ENCODE results near the gene IRX5. TPM values are rescaled to one million over a fixed set of nuclear protein-coding genes. Genes with fewer than 3 reads are reported as not detected.

The IRX5 gene
- total RNA-seq, 1 experiment from 2014 or later = 27.7 TPM

GRCh38 chr16:54976651-54977200 lies 46.1 kb downstream of the IRX5 start:
- CTCF ChIA-PET = no interaction called here
- no peak overlapping the region for H3K4me3 Mint-ChIP-seq (ENCODE audit: unreplicated experiment)
- H3K4me1 ChIP-seq = no peaks in the 10 kb centered on the region

GRCh38 chr16:54977211-54977610 lies 46.5 kb downstream of the IRX5 start:
- no peaks in the 10 kb centered on the region for H3K36me3 Mint-ChIP-seq (ENCODE audit: insufficient read depth, unreplicated experiment)
- H3K27me3 Mint-ChIP-seq (ENCODE audit: insufficient read depth, unreplicated experiment) = no peaks in the 10 kb centered on the region
- H3K9me3 Mint-ChIP-seq (ENCODE audit: unreplicated experiment) = peaks cover 2% of the 10 kb centered on the region
- no peak for TF ChIP-seq CTCF (IDR thresholded peaks at IDR 0.05; ENCODE audit: insufficient read depth in 1 of 2, low read depth in 1 of 2, low read length in 1 of 2, severe bottlenecking in 1 of 2, unreplicated experiment in 1 of 2)
- H3K4me3 Mint-ChIP-seq (ENCODE audit: unreplicated experiment) = no peak overlapping the region
- ChIA-PET CTCF (no interaction called here), POLR2A (no interaction called here)
- intact Hi-C loops (cut with micrococcal nuclease; ENCODE audit: unreplicated experiment) = no loop called here
- no peaks in the 10 kb centered on the region for H3K4me1 ChIP-seq
- no peak overlapping the region for H3K27ac Mint-ChIP-seq (ENCODE audit: unreplicated experiment)
- no peaks in the 10 kb centered on the region for H3K27me3 ChIP-seq (replicated peaks; ENCODE audit: control insufficient read depth, insufficient read depth, low read length)
- peaks cover 6% of the 10 kb centered on the region for H3K4me1 Mint-ChIP-seq (ENCODE audit: low read depth, unreplicated experiment)
- BruUV-seq (replicated peaks) = no TSS peak
- no peak for DNase-seq
- no peak overlapping the region for H3K4me3 ChIP-seq (ENCODE audit: low read depth, low read length)
- H3K9me3 ChIP-seq = no peaks in the 10 kb centered on the region
- H3K36me3 ChIP-seq (ENCODE audit: control insufficient read depth, insufficient read depth, low read length) = no peaks in the 10 kb centered on the region

More at GRCh38 chr16:54976651-54977200, 46.1 kb downstream of the IRX5 start:
- H3K36me3 Mint-ChIP-seq (ENCODE audit: insufficient read depth, unreplicated experiment) = no peaks in the 10 kb centered on the region
- POLR2A ChIA-PET = no interaction called here
- intact Hi-C loops (cut with micrococcal nuclease; ENCODE audit: unreplicated experiment) = no loop called here
- no peak for DNase-seq
- H3K27me3 Mint-ChIP-seq (ENCODE audit: insufficient read depth, unreplicated experiment) = no peaks in the 10 kb centered on the region
- no peaks in the 10 kb centered on the region for H3K36me3 ChIP-seq (ENCODE audit: control insufficient read depth, insufficient read depth, low read length)
- peaks cover 1% of the 10 kb centered on the region for H3K4me1 Mint-ChIP-seq (ENCODE audit: low read depth, unreplicated experiment)
- TF ChIP-seq CTCF (IDR thresholded peaks at IDR 0.05; ENCODE audit: insufficient read depth in 1 of 2, low read depth in 1 of 2, low read length in 1 of 2, severe bottlenecking in 1 of 2, unreplicated experiment in 1 of 2) = no peak
- H3K9me3 ChIP-seq = no peaks in the 10 kb centered on the region
- BruUV-seq (replicated peaks) = no TSS peak
- H3K9me3 Mint-ChIP-seq (ENCODE audit: unreplicated experiment) = peaks cover 7% of the 10 kb centered on the region
- no peak overlapping the region for H3K4me3 ChIP-seq (ENCODE audit: low read depth, low read length)
- no peaks in the 10 kb centered on the region for H3K27me3 ChIP-seq (replicated peaks; ENCODE audit: control insufficient read depth, insufficient read depth, low read length)
- no peak overlapping the region for H3K27ac Mint-ChIP-seq (ENCODE audit: unreplicated experiment)

GRCh38 chr16:54980821-54981220 lies 50.2 kb downstream of the IRX5 start:
- Mint-ChIP-seq H3K27ac (ENCODE audit: unreplicated experiment) (no peak overlapping the region), H3K36me3 (ENCODE audit: insufficient read depth, unreplicated experiment) (no peaks in the 10 kb centered on the region), H3K4me1 (ENCODE audit: low read depth, unreplicated experiment) (peaks cover 10% of the 10 kb centered on the region), H3K4me3 (ENCODE audit: unreplicated experiment) (no peak overlapping the region), H3K27me3 (ENCODE audit: insufficient read depth, unreplicated experiment) (no peaks in the 10 kb centered on the region), H3K9me3 (ENCODE audit: unreplicated experiment) (no peaks in the 10 kb centered on the region)
- Histone ChIP-seq H3K36me3 (ENCODE audit: control insufficient read depth, insufficient read depth, low read length) (no peaks in the 10 kb centered on the region), H3K9me3 (no peaks in the 10 kb centered on the region), H3K27me3 (replicated peaks; ENCODE audit: control insufficient read depth, insufficient read depth, low read length) (no peaks in the 10 kb centered on the region), H3K4me1 (no peaks in the 10 kb centered on the region), H3K4me3 (ENCODE audit: low read depth, low read length) (no peak overlapping the region)
- intact Hi-C loops (cut with micrococcal nuclease; ENCODE audit: unreplicated experiment) = no loop called here
- BruUV-seq (replicated peaks) = no TSS peak
- no peak for DNase-seq
- no peak for TF ChIP-seq CTCF (IDR thresholded peaks at IDR 0.05; ENCODE audit: insufficient read depth in 1 of 2, low read depth in 1 of 2, low read length in 1 of 2, severe bottlenecking in 1 of 2, unreplicated experiment in 1 of 2)
- CTCF ChIA-PET = no interaction called here
- POLR2A ChIA-PET = no interaction called here
